Thyroid gland (tissue), 4 donors: ENCODE measurements around the gene USP32.

Experiments used
- CTCF ChIP-seq, 6 experiments: fragments of 200-600 bp in 3 of 6; fragments of 450-650 bp in 3 of 6; sonication (generic) in 3 of 6; IDR thresholded peaks; one replicate each; pipeline ENCODE4 v1.5.1; 2016 to 2019; ENCODE audit warnings: antibody characterized with exemption in 6 of 6, mild to moderate bottlenecking in 2 of 6, inconsistent platforms in 1 of 6, moderate library complexity in 1 of 6
- POLR2A ChIP-seq, 2 donors: fragments of 450-650 bp; IDR thresholded peaks; one replicate each; pipeline ENCODE4 v1.6.1; 2017; ENCODE audit warnings: antibody characterized with exemption in 2 of 2, mild to moderate bottlenecking in 2 of 2, moderate library complexity in 1 of 2

DNA sequence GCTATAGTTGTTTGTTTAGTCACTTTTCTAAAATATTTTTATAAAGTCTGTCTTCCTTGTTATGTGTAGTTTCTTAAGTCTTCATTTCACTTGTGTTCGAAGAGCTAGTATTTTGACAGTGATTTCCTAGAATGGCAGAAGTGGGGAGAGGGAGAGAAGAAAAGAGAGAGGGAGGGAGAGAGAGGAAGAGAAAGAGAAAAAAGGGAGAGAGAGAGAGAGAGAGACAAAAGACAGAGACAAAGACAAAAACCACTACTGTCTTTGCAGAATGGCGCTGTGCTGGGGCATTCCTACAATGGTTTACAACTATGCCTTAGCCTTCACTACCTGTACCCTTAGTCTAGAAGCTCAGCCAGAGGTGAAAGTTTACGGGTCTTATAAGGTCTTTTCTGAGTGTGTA, 151.6 kb downstream of the USP32 start:
- TF ChIP-seq CTCF (IDR thresholded peaks at IDR 0.05) (no peak), POLR2A (IDR thresholded peaks at IDR 0.05) (no peak)
